Mucosa of descending colon (tissue), 3 donors: ENCODE measurements around the gene AIF1. TPM values are rescaled to one million over a fixed set of nuclear protein-coding genes. Genes with fewer than 3 reads are reported as not detected.
A peak's percentile ranks its signal among the peaks of the same experiment; 100 is the strongest.
"Not testable (repeated sequence)": the region's sequence is repeated elsewhere in the genome, so short reads cannot be mapped to it uniquely, and the experiment has no call there.

Experiments
- ATAC-seq: fragments of 200-7000 bp; cut with Tn5 transposase; one replicate; pipeline ENCODE4 v1.9.1; 2020; ENCODE audit warnings: mild to moderate bottlenecking, moderate library complexity
- DNase-seq, 3 donors: peaks; one replicate each; pipeline ENCODE4 v3.0.0-alpha.2; 2020
- H3K36me3 ChIP-seq: fragments of 200-600 bp; one replicate; pipeline ENCODE4 v1.8.0; 2021; ENCODE audit warnings: low read depth, mild to moderate bottlenecking
- H3K4me1 ChIP-seq: fragments of 200-600 bp; one replicate; pipeline ENCODE4 v1.8.0; 2021; ENCODE audit warnings: low read depth, mild to moderate bottlenecking
- H3K4me3 ChIP-seq: fragments of 200-600 bp; one replicate; pipeline ENCODE4 v1.8.0; 2021; ENCODE audit warnings: mild to moderate bottlenecking
- H3K9me3 ChIP-seq: fragments of 200-600 bp; one replicate; pipeline ENCODE4 v1.8.0; 2021; ENCODE audit warnings: mild to moderate bottlenecking
- intact Hi-C, 2 donors: fragments of 100-400 bp; cut with DNase I in 1 of 2; cut with micrococcal nuclease in 1 of 2; formaldehyde crosslinking; loops; one replicate each; pipeline versions ENCODE4 v1.11.0 to v1.11.1; 2022; cut with DNase I, micrococcal nuclease
- total RNA-seq, 3 donors: library from RNA; stranded (reverse); fragmentation: NEBNext Ultra II Directional in 2 of 3; extraction: Animal tissue kit (Norgen Biotek cat#: 25700) in 2 of 3; gene quantifications; one replicate each; pipeline versions ENCODE4 v1.2.1 to v1.2.4, GENCODE V29; 2021 to 2023
- TF ChIP-seq, protein P1 (sequence below): fragments of 200-600 bp; IDR thresholded peaks from one replicate; pipeline ENCODE4 v1.8.0; 2022; ENCODE audit warnings: antibody characterized with exemption, mild to moderate bottlenecking
- donor health status: DM: no; HTN: no; CAD: no; lungs with moderate emphysema.
- donor health status: DM: no; HTN: no; CAD: no.
- donor health status: DM: no; HTN: yes; CAD: no.

Gene AIF1
- total RNA-seq, 3 donors from 2014 or later: 6.1 to 28.4 (median 17.3) TPM

GRCh38 chr6:31585491-31585890 is 29.5 kb upstream of the AIF1 start:
- Histone ChIP-seq H3K4me1 (peaks cover 3% of the 10 kb centered on the region), H3K9me3 (no peaks in the 10 kb centered on the region), H3K4me3 (no peak overlapping the region), H3K36me3 (no peaks in the 10 kb centered on the region)
- TF ChIP-seq, protein P1, sequence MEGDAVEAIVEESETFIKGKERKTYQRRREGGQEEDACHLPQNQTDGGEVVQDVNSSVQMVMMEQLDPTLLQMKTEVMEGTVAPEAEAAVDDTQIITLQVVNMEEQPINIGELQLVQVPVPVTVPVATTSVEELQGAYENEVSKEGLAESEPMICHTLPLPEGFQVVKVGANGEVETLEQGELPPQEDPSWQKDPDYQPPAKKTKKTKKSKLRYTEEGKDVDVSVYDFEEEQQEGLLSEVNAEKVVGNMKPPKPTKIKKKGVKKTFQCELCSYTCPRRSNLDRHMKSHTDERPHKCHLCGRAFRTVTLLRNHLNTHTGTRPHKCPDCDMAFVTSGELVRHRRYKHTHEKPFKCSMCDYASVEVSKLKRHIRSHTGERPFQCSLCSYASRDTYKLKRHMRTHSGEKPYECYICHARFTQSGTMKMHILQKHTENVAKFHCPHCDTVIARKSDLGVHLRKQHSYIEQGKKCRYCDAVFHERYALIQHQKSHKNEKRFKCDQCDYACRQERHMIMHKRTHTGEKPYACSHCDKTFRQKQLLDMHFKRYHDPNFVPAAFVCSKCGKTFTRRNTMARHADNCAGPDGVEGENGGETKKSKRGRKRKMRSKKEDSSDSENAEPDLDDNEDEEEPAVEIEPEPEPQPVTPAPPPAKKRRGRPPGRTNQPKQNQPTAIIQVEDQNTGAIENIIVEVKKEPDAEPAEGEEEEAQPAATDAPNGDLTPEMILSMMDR: no peak
- ATAC-seq: peak; percentile 14
- intact Hi-C loops: no loop called here
- no peak for DNase-seq

DNA sequence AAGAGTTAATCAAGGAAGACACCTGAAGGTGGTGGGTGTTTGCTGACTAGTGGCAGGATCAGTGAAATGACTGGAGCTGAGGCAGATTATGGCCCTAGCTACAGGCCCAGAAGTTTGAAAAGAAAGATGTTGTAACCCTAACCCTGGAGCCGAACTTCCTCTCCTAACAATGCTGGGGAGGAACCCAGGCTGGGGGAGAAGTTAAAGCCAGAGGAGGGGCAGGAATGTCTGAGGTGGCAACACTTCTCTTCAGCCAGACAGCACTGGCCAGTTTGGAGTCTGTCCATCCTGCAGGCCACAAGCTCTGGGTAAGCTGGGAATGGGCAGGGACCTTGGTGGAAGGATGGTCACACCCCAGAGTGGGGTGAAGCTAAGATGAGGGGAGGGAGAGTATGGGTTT is 29.0 kb upstream of the AIF1 start, which contains the start of gene LST1:
Gene LST1 (plus strand): TSS at position 270 of the 400 bp plus-strand sequence. CDS start 1,023 bp downstream, outside the sequence.
- Histone ChIP-seq H3K4me3 (no peak within 1 kb of the TSS), H3K9me3 (no peaks in the 10 kb centered on the region), H3K4me1 (no peaks in the 10 kb centered on the region), H3K36me3 (no peaks in the 10 kb centered on the region)
- DNase-seq (no peak), ATAC-seq (peak; percentile 6)
- TF ChIP-seq, protein P1: no peak
- intact Hi-C loops: no loop called here

DNA sequence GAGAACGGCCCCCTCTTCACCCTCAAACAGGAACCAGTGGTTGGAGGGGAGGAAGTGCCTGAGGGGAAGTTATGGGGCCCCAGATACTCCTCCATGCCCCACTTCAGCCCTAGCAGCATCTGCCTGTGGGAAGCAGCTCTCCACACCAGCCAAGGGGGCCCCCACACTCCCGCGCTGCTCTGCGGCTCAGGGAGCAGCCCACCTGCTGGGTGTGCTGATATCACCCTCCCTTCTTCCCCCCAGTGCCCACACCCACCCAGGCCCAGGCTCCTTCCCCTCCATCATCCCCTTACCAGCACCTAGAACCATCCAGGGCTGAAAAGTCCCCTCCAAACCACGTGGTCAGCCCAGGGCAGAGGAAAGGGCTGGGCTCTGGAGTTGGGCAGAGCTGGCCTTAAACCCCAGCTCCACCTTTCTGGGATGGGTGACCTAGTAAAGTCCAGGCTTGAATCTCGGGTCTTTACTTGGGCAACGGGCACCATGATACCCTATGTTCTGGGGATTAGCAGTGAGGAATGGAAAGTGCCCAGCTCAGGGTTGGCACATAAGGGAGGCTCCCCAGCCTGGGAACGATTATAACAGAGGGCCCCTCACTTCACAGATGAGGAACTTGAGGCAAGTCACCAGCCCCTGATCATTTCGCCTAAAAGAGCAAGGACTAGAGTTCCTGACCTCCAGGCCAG is 28.3 kb upstream of the AIF1 start:
- H3K4me3 ChIP-seq: no peak overlapping the region
- intact Hi-C loops: no loop called here
- no peaks in the 10 kb centered on the region for H3K36me3 ChIP-seq
- DNase-seq (peak in 2 of 3 donors; percentile 34 to 64), ATAC-seq (peak; percentile 68)
- no peaks in the 10 kb centered on the region for H3K9me3 ChIP-seq
- TF ChIP-seq, protein P1: no peak
- no peaks in the 10 kb centered on the region for H3K4me1 ChIP-seq

DNA sequence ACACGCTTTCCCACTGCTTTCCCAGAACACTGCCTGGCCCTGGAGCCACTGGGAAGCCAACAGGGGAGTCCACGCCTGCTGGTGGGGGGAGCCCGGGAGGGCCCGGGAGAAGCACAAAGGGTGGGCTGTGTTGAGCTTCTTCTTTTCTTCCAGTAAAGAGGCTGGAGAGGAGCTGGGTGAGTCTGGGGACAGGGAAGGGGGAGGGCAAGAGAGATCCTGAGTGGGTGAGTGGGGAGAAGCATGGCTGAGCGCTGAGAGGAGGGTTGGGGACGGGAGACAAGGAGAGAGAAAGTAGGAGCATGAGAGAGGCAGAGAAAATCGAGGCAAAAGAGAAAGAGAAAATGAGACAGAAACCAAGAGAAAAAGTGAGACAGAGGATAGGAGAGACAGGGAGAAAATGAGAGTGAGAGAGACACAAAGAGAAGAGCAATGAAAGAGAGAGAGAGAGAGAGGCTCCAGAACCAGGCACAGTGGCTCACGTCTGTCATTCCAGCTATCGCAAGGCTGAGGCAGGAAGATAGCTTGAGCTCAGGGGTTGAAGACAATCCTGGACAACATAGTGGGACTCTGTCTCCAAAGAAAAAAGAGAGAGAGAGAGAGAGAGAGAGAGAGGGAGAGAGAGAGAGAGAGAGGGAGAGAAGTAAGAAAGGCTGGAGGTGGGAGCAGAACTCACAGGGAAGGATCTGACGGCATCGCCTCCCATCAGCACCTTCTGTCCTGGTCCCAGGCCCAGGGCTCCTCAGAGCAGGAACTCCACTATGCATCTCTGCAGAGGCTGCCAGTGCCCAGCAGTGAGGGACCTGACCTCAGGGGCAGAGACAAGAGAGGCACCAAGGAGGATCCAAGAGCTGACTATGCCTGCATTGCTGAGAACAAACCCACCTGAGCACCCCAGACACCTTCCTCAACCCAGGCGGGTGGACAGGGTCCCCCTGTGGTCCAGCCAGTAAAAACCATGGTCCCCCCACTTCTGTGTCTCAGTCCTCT is 26.9 kb upstream of the AIF1 start:
- intact Hi-C loops: no loop called here
- TF ChIP-seq, protein P1: no peak
- Histone ChIP-seq H3K4me1 (no peaks in the 10 kb centered on the region), H3K36me3 (no peaks in the 10 kb centered on the region), H3K9me3 (no peaks in the 10 kb centered on the region), H3K4me3 (no peak overlapping the region)
- no peak for DNase-seq
- ATAC-seq: no peak

DNA sequence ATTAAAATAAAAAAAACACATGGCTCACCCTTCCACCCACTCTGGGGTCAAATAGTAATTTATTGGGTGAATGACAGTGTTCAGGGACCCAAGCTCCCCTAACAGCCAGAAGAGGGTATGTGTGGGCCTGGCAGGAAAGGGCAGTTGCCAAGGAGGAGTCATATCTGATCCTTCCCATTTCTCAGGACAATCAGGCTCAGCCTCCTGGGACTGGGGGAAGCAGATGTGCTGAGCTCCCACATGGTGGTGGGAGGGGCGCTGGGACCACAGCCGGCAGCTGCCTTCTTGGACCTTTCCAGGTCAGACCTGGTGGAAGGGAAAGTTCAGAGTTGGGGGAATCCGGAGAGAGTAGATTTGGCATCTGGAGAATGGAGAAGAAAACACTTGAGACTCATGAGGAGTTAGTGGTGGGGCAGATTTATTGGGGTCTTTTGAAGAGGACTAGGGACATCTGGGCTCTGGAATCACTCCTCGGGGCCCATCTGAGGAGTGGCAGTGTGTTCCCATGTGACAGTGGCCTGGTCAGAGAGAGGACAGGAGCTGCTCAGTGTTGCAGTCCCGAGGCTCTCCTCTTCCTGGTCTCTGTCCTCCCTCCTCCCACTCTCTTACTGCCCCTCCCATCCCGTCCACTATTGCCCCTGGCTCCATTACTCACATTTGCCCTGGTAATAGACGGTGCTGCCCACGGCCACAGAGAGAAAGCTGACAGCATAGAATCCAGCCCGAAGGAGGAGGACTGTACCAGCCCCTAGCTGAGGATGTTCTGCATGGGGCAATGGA is 26.0 kb upstream of the AIF1 start:
- TF ChIP-seq, protein P1: no peak
- intact Hi-C loops: no loop called here
- H3K9me3 ChIP-seq: no peaks in the 10 kb centered on the region
- H3K36me3 ChIP-seq: no peaks in the 10 kb centered on the region
- ATAC-seq (no peak), DNase-seq (no peak)
- H3K4me3 ChIP-seq: no peak overlapping the region
- no peaks in the 10 kb centered on the region for H3K4me1 ChIP-seq

GRCh38 chr6:31590691-31591090 is 24.3 kb upstream of the AIF1 start:
- ATAC-seq, H3K9me3 ChIP-seq, H3K36me3 ChIP-seq, DNase-seq, H3K4me1 ChIP-seq, H3K4me3 ChIP-seq: not testable (repeated sequence)
- intact Hi-C loops: loop anchor here in 1 of 2 donors (5.0 to 10.0 kb wide), 2 partner anchors 43 to 96 kb away; partner anchors contain the start of genes ATP6V1G2, MICB and NFKBIL1
